A549 (cell line): ENCODE measurements around the gene CTTN. TPM values are rescaled to one million over a fixed set of nuclear protein-coding genes. Genes with fewer than 3 reads are reported as not detected.

Experiments
- ATAC-seq, 2 experiments: fragments of 200-7000 bp in 1 of 2; fragments of >200 bp in 1 of 2; cut with Nextera tagmentation in 1 of 2; cut with Tn5 transposase in 1 of 2; 3 replicates each; pipeline versions ENCODE4 v1.8.0 to v1.9.1; 2018 to 2020; ENCODE audit warnings: mild to moderate bottlenecking in 1 of 2, moderate library complexity in 1 of 2
- CTCF ChIA-PET: fragments of 300-600 bp; sonication (Branson Sonifier 250); formaldehyde crosslinking; extraction: SDS; loops from one replicate; lab custom pipeline; 2021; ENCODE audit warnings: antibody characterized with exemption, inconsistent platforms; lab: Yijun Ruan, JAX
- POLR2A ChIA-PET: fragments of 350-600 bp; formaldehyde crosslinking; extraction: SDS; loops from one replicate; lab custom pipeline; 2021; ENCODE audit warnings: antibody characterized with exemption, inconsistent platforms; lab: Yijun Ruan, JAX
- DNase-seq, 2 experiments: peaks; one replicate each; pipeline versions ENCODE4 v3.0.0 to v3.0.0-alpha.2; 2011 to 2016; ENCODE audit warnings: low read depth in 1 of 2, low spot score in 1 of 2
- FAIRE-seq: peaks from 2 replicates; lab custom pipeline; 2011; peaks lifted over from hg19 to GRCh38; lab: Jason Lieb, UNC
- H3K27ac ChIP-seq, 2 experiments: fragments of >200 bp; sonication (Bioruptor Twin); formaldehyde crosslinking; 3 replicates each; pipeline ENCODE4 v1.5.1; 2016 to 2017
- H3K4me1 ChIP-seq: fragments of >200 bp; sonication (Bioruptor Twin); formaldehyde crosslinking; 3 replicates; pipeline ENCODE4 v1.6.1; 2016
- H3K4me2 ChIP-seq: fragments of >200 bp; sonication (Bioruptor Twin); formaldehyde crosslinking; 3 replicates; pipeline ENCODE4 v1.6.1; 2016
- H3K4me3 ChIP-seq: fragments of >200 bp; sonication (Bioruptor Twin); formaldehyde crosslinking; 3 replicates; pipeline ENCODE4 v1.5.1; 2016
- H3K9me3 ChIP-seq: fragments of >200 bp; sonication (Bioruptor Twin); formaldehyde crosslinking; 3 replicates; pipeline ENCODE4 v1.6.1; 2016
- CBX8 ChIP-seq: fragments of 200-600 bp; sonication (generic); IDR thresholded peaks from 2 replicates; pipeline ENCODE4 v1.6.1; 2016
- FOSL2 ChIP-seq, 2 experiments: fragments of 450-650 bp in 1 of 2; fragments of >200 bp in 1 of 2; sonication (Bioruptor Twin) in 1 of 2; formaldehyde crosslinking; IDR thresholded peaks; 2 replicates each; pipeline versions ENCODE4 v1.5.0 to v1.6.1; 2016 to 2020; ENCODE audit warnings: mild to moderate bottlenecking in 1 of 2, moderate library complexity in 1 of 2
- JUN ChIP-seq, 2 experiments: fragments of >200 bp; sonication (Bioruptor Twin); formaldehyde crosslinking; IDR thresholded peaks; 2 replicates in 1 of 2; 3 replicates in 1 of 2; pipeline ENCODE4 v1.6.1; 2016 to 2017
- KDM1A ChIP-seq: fragments of 200-600 bp; sonication (generic); IDR thresholded peaks from 2 replicates; pipeline ENCODE4 v1.6.1; 2016; ENCODE audit warnings: low read depth, mild to moderate bottlenecking
- MAFK ChIP-seq: fragments of 450-650 bp; IDR thresholded peaks from 2 replicates; pipeline ENCODE4 v1.6.1; 2014; ENCODE audit not compliant: partially characterized antibody
- MAZ ChIP-seq: fragments of 150-350 bp; IDR thresholded peaks from 2 replicates; pipeline ENCODE4 v1.6.1; 2014; ENCODE audit warnings: antibody characterized with exemption, low read depth, low read length, borderline replicate concordance
- NFE2L2 ChIP-seq: fragments of 150-350 bp; conservative IDR thresholded peaks from 2 replicates; pipeline ENCODE4 v1.6.1; 2014; ENCODE audit warnings: low read length
- PBX3 ChIP-seq: IDR thresholded peaks from 2 replicates; pipeline ENCODE4 v1.6.1; 2012
- POLR2AphosphoS2 ChIP-seq: conservative IDR thresholded peaks from 2 replicates; pipeline ENCODE4 v1.6.1; 2012; ENCODE audit warnings: low read length, improper control_type of control experiment, inconsistent platforms
- RAD21 ChIP-seq, 2 experiments: fragments of >200 bp in 1 of 2; sonication (Bioruptor Twin) in 1 of 2; formaldehyde crosslinking in 1 of 2; IDR thresholded peaks in 1 of 2; conservative IDR thresholded peaks in 1 of 2; 2 replicates in 1 of 2; 3 replicates in 1 of 2; pipeline ENCODE4 v1.6.1; 2012 to 2018; ENCODE audit warnings: inconsistent platforms in 1 of 2
- REST ChIP-seq: fragments of 200-600 bp; sonication (generic); IDR thresholded peaks from 2 replicates; pipeline ENCODE4 v1.6.1; 2016; ENCODE audit warnings: antibody characterized with exemption, mild to moderate bottlenecking, moderate library complexity
- RFX5 ChIP-seq: fragments of 450-650 bp; IDR thresholded peaks from 2 replicates; pipeline ENCODE4 v1.7.1; 2014; ENCODE audit warnings: antibody characterized with exemption, mild to moderate bottlenecking, moderate library complexity
- RNF2 ChIP-seq: fragments of 200-600 bp; sonication (generic); IDR thresholded peaks from 2 replicates; pipeline ENCODE4 v1.6.1; 2016; ENCODE audit warnings: low read depth, mild to moderate bottlenecking, antibody characterized with exemption, moderate library complexity, borderline replicate concordance
- SMC3 ChIP-seq: fragments of >200 bp; sonication (Bioruptor Twin); formaldehyde crosslinking; IDR thresholded peaks from 3 replicates; pipeline ENCODE4 v1.6.1; 2018; ENCODE audit warnings: inconsistent platforms
- SREBF2 ChIP-seq: fragments of 450-650 bp; IDR thresholded peaks from 2 replicates; pipeline ENCODE4 v1.6.1; 2014; ENCODE audit warnings: mild to moderate bottlenecking, moderate library complexity
- TP53 ChIP-seq: fragments of 250-450 bp; sonication (Bioruptor Pico); IDR thresholded peaks from 2 replicates; pipeline ENCODE4 v1.5.0; 2021; ENCODE audit warnings: mild to moderate bottlenecking, moderate library complexity
- ZFP36 ChIP-seq: fragments of 450-650 bp; IDR thresholded peaks from 2 replicates; pipeline ENCODE4 v1.6.1; 2014; ENCODE audit warnings: borderline replicate concordance; ENCODE audit not compliant: partially characterized antibody
- ZSCAN20 ChIP-seq: fragments of 250-450 bp; sonication (Bioruptor Pico); IDR thresholded peaks from 2 replicates; pipeline ENCODE4 v1.8.0; 2022; ENCODE audit warnings: mild to moderate bottlenecking, moderate library complexity
- WGBS: methylation state at CpG from one replicate; pipeline ENCODE4 v1.1.6; 2017; ENCODE audit errors: missing lambda C conversion rate; 5-methylcytosine and 5-hydroxymethylcytosine counted together
- polyA plus RNA-seq, 4 experiments: library from polyadenylated mRNA; depleted of rRNA in 3 of 4; stranded (reverse); fragments of >200 nt; fragmentation: RNase III in 1 of 4; extraction: RNeasy Plus Mini Kit Qiagen cat#74134 plus additional on column Dnase treatment in 1 of 4; gene quantifications; 2 replicates in 3 of 4; 3 replicates in 1 of 4; pipeline ENCODE4 v1.2.3, GENCODE V29; 2011 to 2017
- TF ChIP-seq, protein P1 (sequence below): fragments of >200 bp; sonication (Bioruptor Twin); formaldehyde crosslinking; IDR thresholded peaks from 3 replicates; pipeline ENCODE4 v1.6.1; 2016
- TF ChIP-seq, protein P2 (sequence below): fragments of >200 bp; sonication (Bioruptor Twin); formaldehyde crosslinking; IDR thresholded peaks from 2 replicates; pipeline ENCODE4 v1.6.1; 2016
- TF ChIP-seq, protein P3 (sequence below): fragments of 450-650 bp; IDR thresholded peaks from 2 replicates; pipeline ENCODE4 v1.6.1; 2014; ENCODE audit warnings: antibody characterized with exemption

The CTTN gene
- polyA plus RNA-seq, 2 of the 4 experiments (the other 2 are of a cell fraction), result 140 to 214 TPM

DNA sequence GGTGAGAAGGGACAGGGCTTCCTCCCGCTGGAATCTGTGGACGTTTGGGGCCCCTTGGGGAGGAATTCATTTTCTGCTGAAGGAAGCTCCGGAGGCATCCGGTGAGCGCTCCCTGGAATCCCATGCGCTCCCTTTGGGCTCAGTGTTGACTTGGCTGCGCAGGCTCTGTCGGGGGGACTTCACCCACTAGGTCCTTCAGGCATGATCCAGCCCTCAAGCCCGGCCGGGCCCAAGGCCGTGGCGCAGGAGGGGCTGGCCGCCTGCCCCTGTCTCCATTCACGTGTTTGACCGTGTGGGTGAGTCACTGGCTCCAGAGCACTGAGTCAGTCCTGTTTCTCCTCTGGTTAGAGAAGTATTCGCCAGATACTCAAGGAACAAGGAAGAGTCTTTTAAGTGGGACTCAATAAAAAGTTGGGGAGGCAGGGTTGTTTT is 1.4 kb downstream of the CTTN start (continued):
- TF ChIP-seq POLR2AphosphoS2, result no peak
- TF ChIP-seq, protein P1, sequence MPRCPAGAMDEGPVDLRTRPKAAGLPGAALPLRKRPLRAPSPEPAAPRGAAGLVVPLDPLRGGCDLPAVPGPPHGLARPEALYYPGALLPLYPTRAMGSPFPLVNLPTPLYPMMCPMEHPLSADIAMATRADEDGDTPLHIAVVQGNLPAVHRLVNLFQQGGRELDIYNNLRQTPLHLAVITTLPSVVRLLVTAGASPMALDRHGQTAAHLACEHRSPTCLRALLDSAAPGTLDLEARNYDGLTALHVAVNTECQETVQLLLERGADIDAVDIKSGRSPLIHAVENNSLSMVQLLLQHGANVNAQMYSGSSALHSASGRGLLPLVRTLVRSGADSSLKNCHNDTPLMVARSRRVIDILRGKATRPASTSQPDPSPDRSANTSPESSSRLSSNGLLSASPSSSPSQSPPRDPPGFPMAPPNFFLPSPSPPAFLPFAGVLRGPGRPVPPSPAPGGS, result no peak
- TF ChIP-seq, all 56 proteins: peak for 7

- 93% methylated on average over 7 of the region's 8 CpGs for WGBS
- FAIRE-seq (no peak), DNase-seq (no peak), ATAC-seq (no peak)
- H3K4me2 ChIP-seq, result peak overlapping the region; percentile 87
- H3K9me3 ChIP-seq, result no peaks in the 10 kb centered on the region
- POLR2A ChIA-PET, result no interaction called here
- no peak for TF ChIP-seq SREBF2
- TF ChIP-seq PBX3, result no peak
- no peak for TF ChIP-seq RAD21 (conservative IDR thresholded peaks at IDR 0.05 in 1 of 2, IDR thresholded peaks at IDR 0.05 in 1 of 2)
- TF ChIP-seq RNF2, result no peak
- no peak for TF ChIP-seq ZFP36
- no peak for TF ChIP-seq TP53
- TF ChIP-seq RFX5, result no peak
- TF ChIP-seq FOSL2 (IDR thresholded peaks at IDR 0.05), result no peak
- no peak for TF ChIP-seq FOSL2 (CRISPR knock-in tag; IDR thresholded peaks at IDR 0.05)
- TF ChIP-seq, protein P2, sequence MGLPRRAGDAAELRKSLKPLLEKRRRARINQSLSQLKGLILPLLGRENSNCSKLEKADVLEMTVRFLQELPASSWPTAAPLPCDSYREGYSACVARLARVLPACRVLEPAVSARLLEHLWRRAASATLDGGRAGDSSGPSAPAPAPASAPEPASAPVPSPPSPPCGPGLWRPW, result no peak
- no peak for TF ChIP-seq NFE2L2
- TF ChIP-seq, protein P1, result no peak
- no peak for TF ChIP-seq CBX8
- no peak for TF ChIP-seq SMC3
- TF ChIP-seq KDM1A, result no peak
- CTCF ChIA-PET, result interaction anchor here (1.9 to 2.9 kb wide), 2 partner anchors 15 to 23 kb away, joined by 4 to 8 read pairs; no protein-coding TSS in a partner anchor
- peaks cover 43% of the 10 kb centered on the region for H3K4me1 ChIP-seq
- peak overlapping the region; percentile 96; the same call in 2 of the 3 replicates for H3K4me3 ChIP-seq
- H3K27ac ChIP-seq, result peak overlapping the region; percentile 98 to 100
Measured at GRCh38 chr11:70400643-70401042, 2.3 kb downstream of the CTTN start.

GRCh38 chr11:70402016-70402415 is 3.7 kb downstream of the CTTN start:
- TF ChIP-seq JUN (IDR thresholded peaks at IDR 0.05) (no peak), ZSCAN20 (CRISPR knock-in tag) (no peak), RAD21 (conservative IDR thresholded peaks at IDR 0.05 in 1 of 2, IDR thresholded peaks at IDR 0.05 in 1 of 2) (no peak), MAZ (no peak), CBX8 (no peak), MAFK (no peak), REST (no peak)
- TF ChIP-seq, protein P3, sequence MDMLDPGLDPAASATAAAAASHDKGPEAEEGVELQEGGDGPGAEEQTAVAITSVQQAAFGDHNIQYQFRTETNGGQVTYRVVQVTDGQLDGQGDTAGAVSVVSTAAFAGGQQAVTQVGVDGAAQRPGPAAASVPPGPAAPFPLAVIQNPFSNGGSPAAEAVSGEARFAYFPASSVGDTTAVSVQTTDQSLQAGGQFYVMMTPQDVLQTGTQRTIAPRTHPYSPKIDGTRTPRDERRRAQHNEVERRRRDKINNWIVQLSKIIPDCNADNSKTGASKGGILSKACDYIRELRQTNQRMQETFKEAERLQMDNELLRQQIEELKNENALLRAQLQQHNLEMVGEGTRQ, result no peak
- 83% methylated on average over 10 of the region's 10 CpGs for WGBS
- H3K4me2 ChIP-seq, result peak overlapping the region; percentile 16; the same call in 2 of the 3 replicates
- ChIA-PET CTCF (interaction anchor here (0.6 to 1.2 kb wide), 3 partner anchors 9 to 53 kb away, joined by 3 to 6 read pairs (median 5); no protein-coding TSS in a partner anchor), POLR2A (no interaction called here)
- DNase-seq, result no peak
- ATAC-seq, result no peak
- FAIRE-seq, result no peak
- peaks cover 37% of the 10 kb centered on the region for H3K4me1 ChIP-seq
- H3K27ac ChIP-seq, result peak overlapping the region in 1 of 2 experiments; percentile 72; a peak in 3 of 6 replicates
- no peak overlapping the region for H3K4me3 ChIP-seq
- no peaks in the 10 kb centered on the region for H3K9me3 ChIP-seq
